ENCODE data around the gene MTFMT. TPM values are rescaled to one million over a fixed set of nuclear protein-coding genes. Genes with fewer than 3 reads are reported as not detected.

MTFMT gene
- polyA plus RNA-seq, 1 experiment, result 6.4 TPM

DNA sequence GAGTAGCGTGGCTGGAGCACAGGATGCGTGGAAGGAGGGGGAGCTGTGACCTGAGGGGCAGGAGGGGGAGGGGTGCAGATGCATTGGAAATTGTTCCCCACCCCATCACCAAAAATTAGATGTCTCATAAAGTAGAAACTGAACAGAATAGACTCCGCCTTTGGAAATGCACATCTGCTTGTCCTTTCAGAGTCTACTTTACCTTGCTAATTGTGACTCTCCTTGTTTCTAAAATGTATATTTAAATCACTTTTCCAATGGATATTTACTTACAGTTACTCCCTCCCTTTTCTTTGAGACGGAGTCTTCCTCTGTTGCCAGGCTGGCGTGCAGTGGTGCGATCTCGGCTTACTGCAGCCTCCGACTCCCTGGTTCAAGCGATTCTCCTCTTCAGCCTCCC, 70.3 kb downstream of the MTFMT start:
- peaks cover 21% of the 10 kb centered on the region for H3K36me3 ChIP-seq (ENCODE audit: control insufficient read depth, insufficient read depth, low read length)
- ChIA-PET CTCF (no interaction called here), POLR2A (no interaction called here)
- H3K27me3 ChIP-seq (ENCODE audit: control insufficient read depth, insufficient read depth, low read length), result no peaks in the 10 kb centered on the region
- no peak overlapping the region for H3K4me3 ChIP-seq (ENCODE audit: low read depth, low read length)
- TF ChIP-seq, protein P1, sequence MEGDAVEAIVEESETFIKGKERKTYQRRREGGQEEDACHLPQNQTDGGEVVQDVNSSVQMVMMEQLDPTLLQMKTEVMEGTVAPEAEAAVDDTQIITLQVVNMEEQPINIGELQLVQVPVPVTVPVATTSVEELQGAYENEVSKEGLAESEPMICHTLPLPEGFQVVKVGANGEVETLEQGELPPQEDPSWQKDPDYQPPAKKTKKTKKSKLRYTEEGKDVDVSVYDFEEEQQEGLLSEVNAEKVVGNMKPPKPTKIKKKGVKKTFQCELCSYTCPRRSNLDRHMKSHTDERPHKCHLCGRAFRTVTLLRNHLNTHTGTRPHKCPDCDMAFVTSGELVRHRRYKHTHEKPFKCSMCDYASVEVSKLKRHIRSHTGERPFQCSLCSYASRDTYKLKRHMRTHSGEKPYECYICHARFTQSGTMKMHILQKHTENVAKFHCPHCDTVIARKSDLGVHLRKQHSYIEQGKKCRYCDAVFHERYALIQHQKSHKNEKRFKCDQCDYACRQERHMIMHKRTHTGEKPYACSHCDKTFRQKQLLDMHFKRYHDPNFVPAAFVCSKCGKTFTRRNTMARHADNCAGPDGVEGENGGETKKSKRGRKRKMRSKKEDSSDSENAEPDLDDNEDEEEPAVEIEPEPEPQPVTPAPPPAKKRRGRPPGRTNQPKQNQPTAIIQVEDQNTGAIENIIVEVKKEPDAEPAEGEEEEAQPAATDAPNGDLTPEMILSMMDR (IDR thresholded peaks at IDR 0.05; ENCODE audit: insufficient read depth, low read depth, low read length), result no peak
- DNase-seq (ENCODE audit: low read depth), result no peak

DNA sequence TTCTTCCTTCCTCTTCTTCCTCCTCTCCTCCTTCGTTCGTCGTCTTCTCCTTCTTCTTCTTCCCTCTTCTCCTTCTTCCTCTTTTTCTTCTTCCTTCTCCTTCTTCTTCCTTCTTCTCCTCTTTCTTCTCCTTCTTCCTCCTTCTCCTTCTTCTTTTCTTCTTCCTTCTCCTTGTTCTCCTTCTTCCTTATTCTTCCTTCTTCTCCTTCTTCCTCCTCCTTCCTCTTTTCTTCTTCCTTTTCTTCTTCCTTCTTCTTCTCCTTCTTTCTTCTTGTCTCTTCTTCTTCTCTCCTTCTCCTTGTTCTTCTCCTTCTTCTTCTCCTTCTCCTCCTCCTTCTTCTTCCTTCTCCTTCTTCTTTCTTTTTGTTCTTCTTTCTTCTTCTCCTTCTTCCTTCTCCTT, 75.0 kb downstream of the MTFMT start:
- H3K27me3 ChIP-seq (ENCODE audit: control insufficient read depth, insufficient read depth, low read length), result no peaks in the 10 kb centered on the region
- DNase-seq (ENCODE audit: low read depth), result no peak
- no peak overlapping the region for H3K4me3 ChIP-seq (ENCODE audit: low read depth, low read length)
- TF ChIP-seq, protein P1 (IDR thresholded peaks at IDR 0.05; ENCODE audit: insufficient read depth, low read depth, low read length), result no peak
- POLR2A ChIA-PET, result no interaction called here
- CTCF ChIA-PET, result no interaction called here
- H3K36me3 ChIP-seq (ENCODE audit: control insufficient read depth, insufficient read depth, low read length), result peaks cover 3% of the 10 kb centered on the region; the same call in 1 of the 2 replicates

DNA sequence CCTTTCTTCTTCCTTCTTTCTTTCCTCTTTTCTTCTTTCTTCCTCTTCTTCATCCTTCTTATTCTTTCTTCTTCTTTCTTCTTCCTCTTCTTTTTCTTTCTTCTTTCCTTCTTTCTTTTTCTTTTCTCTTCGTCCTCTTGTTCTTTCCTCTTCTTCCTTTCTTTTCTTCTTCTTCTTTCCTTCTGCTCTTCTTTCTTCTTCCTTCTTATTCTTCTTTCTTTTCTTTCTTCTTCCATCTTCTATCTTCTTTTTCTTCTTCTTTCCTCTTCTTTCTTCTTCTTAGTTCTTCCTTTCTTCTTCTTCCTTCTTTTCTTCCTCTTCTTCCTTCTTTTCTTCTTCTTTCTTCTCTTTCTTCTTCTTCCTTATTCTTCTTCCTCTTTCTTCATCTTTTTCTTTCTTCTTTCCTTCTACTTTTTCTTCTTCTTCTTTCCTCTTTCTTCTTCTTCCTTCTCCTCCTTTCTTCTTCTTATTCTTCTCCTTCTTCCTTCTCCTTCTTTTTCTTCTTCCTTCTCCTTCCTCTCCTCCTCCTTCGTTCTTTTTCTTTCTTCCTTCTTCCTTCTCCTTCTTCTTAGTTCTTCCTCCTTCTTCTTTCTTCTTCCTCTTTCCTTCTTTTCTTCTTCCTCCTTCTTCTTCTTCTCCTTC, 77.5 kb downstream of the MTFMT start:
- TF ChIP-seq, protein P1 (IDR thresholded peaks at IDR 0.05; ENCODE audit: insufficient read depth, low read depth, low read length), result no peak
- CTCF ChIA-PET, result no interaction called here
- no peak for DNase-seq (ENCODE audit: low read depth)
- Histone ChIP-seq H3K27me3 (ENCODE audit: control insufficient read depth, insufficient read depth, low read length) (no peaks in the 10 kb centered on the region), H3K4me3 (ENCODE audit: low read depth, low read length) (no peak overlapping the region), H3K36me3 (ENCODE audit: control insufficient read depth, insufficient read depth, low read length) (peaks cover 3% of the 10 kb centered on the region; the same call in 1 of the 2 replicates)
- POLR2A ChIA-PET, result no interaction called here

Other genes starting within 250 kb of the MTFMT start
- gene PIF1, start 204.0 kb downstream of the MTFMT start, polyA plus RNA-seq (2011; rRNA removed), result 7.5 and 10.8 TPM in 2 replicates
- 24.7 and 33.6 TPM in 2 replicates for gene PLEKHO2, start 187.7 kb downstream of the MTFMT start, polyA plus RNA-seq (2011; rRNA removed)
- 2.9 and 4.9 TPM in 2 replicates for gene ANKDD1A, start 117.7 kb downstream of the MTFMT start, polyA plus RNA-seq (2011; rRNA removed)
- 54.7 and 59.9 TPM in 2 replicates for gene SPG21, start 39.7 kb downstream of the MTFMT start, polyA plus RNA-seq (2011; rRNA removed)
- gene SLC51B, start 15.7 kb upstream of the MTFMT start, polyA plus RNA-seq (2011; rRNA removed), result not detected in 2 replicates
- gene RASL12, start 38.4 kb upstream of the MTFMT start, polyA plus RNA-seq (2011; rRNA removed), result 0.12 and 0.16 TPM in 2 replicates
- not detected in 2 replicates for gene KBTBD13, start 47.1 kb upstream of the MTFMT start, polyA plus RNA-seq (2011; rRNA removed)
- gene UBAP1L, start 85.6 kb upstream of the MTFMT start, polyA plus RNA-seq (2011; rRNA removed), result 0.72 and 1.0 TPM in 2 replicates
- gene PDCD7, start 104.2 kb upstream of the MTFMT start, polyA plus RNA-seq (2011; rRNA removed), result 11.8 and 12.0 TPM in 2 replicates
- gene CLPX, start 155.7 kb upstream of the MTFMT start, polyA plus RNA-seq (2011; rRNA removed), result 13.3 and 29.7 TPM in 2 replicates
- gene CILP, start 181.8 kb upstream of the MTFMT start, polyA plus RNA-seq (2011; rRNA removed), result 0.07 and 0.09 TPM in 2 replicates

All from BJ (cell line).